Measurements from ENCODE around the gene FAM118A.
"Not testable (repeated sequence)": the region's sequence is repeated elsewhere in the genome, so short reads cannot be mapped to it uniquely, and the experiment has no call there.

The FAM118A gene

DNA sequence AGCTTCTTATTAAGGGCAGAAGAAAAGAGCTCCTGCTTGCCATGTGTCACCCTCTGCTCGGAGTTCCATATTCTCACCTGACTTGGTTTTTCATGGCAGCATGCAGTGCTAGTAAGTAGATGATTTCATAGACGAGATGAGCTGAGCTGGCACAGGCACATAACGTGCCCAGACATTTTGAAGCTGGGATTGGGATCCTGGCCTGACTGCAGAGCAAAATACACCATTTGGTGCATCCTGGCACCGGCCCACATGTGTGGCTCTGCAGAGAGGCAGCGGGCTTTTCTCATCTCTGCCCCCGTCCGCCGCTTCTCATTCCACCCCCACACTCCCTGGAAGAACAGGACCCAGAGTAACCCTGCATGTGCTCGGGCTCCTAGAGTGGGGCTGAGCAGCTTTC lies 24.8 kb downstream of the FAM118A start:
- no peak for DNase-seq

DNA sequence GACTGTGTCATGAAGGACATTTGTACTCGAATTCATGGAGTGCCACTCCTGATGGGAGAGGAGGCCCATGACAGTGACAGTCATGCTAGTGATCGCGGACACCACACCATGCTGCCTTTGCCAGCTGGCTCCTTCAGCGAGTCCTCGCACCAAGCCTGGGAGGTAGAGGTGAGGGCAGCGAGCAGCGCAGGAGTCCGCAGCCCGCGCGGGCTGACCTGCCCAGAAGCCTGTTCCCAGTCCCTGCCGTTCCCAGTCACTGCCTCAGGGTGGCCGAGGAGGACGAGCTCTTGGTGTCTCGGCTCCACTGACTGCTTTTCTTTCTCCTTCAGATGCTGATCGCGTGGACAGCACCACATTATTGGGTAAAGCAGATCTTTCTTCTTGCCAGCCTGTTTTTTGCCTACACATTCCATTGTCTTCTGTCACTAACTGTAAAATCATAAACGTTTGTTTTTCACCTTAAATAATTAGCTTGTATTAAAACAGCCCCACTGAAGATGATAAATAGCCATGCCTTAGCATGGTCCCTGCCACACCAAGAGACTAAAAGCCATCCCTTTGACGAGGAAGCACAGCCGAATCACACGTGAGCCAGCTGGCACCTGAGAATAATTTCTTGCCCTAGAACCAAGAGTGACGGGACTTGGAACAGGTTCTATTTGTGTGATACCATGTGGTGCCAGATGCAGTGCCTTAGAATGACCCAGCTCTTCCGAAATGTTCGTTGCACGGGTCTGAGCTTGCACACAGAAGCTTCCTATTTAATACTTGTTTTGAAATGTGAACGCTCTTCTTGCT lies 25.5 kb downstream of the FAM118A start:
- no peak for DNase-seq

DNA sequence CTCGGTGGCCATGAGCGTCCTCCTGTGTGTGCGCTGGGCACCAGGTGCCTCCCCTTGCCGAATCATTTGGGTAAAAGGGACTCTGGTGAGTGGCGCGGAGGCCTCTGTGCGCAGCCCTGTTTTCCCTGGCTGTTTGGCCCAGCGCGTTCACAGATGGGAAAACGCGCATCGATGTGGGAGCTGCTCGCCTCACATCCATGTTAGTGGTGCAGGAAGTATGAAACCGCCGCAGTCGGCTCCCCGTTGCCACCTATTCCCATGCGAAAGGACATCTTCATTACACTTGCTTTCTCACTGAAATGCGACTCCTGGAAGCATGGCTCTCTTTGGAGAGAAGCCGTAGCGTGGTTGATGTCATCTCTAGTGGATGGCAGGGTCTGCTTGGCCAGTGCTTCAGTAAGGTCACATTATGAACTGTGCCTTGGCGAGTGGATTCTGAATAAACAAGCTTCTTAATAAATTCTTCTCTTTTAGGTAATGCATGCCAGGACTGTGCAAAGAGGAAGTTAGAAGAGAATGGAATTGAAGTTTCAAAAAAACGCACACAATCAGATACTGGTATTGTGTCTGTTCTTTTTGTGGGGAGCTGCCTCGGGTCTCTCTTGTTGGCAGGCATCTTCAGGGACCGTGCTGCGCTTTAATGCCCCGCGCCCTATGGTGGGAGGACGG lies 26.3 kb downstream of the FAM118A start:
- no peak for DNase-seq

DNA sequence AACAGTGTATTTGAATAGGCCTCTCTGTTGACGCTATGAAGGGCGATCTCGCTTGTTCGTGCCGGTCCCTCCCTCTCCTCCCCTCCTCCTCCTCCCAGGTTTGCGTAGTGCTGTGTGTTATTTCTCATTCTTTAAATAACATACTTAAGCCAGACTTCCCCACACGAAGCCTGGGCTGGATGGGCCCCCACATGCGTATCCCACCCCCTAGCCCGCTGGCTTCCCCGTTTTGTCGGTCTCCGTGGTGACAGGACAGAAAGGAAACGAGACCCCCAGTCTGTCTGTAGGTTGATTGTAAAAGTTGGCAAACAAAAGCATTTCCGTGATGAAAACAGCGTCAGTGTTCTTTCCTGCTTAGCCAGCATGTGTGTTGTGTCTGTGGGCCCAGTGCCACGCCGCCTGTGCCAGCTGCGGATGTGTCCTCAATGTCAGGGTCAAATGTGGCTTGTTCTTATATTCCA lies 27.3 kb downstream of the FAM118A start:
- peak; percentile 86 for DNase-seq

DNA sequence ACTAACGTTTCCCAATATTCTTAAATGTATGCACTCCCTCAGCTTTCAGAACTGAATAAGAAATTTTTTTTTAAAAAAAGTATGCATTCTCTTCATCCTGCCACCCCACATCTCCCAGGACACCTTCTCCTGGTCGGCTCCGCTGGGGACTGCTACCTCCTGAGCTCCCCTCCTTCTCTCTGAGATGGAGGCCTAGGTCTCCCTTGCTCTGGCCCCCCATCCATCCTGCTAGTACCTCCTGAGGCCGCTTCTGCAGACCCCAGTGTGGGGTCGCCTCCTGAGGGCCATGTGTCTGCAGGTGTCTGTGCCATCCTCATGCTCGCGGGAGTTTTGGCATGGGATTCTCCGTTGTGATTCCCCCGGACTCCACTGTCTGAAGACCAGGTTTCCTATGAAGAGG lies 27.8 kb downstream of the FAM118A start:
- DNase-seq = no peak

DNA sequence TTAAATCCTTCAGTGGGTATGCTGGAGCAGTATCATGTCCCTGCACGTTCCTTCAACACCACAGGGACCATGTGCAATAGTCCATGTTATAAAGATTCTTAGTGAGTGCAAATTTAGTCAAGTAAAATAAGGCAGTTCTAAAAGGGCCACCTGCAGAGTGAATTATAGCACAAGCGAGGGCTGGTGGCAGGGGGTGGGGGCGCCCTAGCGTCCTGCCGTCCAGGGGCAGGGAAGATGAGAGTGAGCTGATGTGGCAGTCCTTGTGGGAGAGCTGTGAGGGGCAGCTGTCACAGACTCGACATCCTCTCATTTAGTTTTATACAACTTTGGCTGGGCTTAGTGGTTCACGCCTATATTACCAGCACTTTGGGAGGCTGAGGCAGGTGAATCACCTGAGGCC lies 29.1 kb downstream of the FAM118A start:
- DNase-seq = no peak

DNA sequence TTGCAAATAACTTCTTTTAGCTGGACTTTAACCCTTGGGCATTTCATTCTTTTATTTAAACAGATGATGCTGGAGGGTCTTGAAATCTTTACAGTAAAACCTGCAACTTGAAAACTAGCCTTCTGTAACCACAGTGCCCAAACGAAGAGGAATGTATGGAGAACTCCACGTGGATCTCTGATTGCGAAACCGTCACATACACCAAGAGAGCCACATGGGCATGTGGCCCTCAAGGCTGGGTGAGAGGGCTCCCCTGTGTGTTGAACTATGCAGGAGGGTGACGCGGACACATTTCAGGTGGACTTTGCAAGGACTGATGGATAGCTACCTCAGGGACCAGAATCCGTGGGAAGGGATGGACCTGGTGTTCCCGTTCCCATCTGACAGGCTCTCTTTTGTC lies 30.6 kb downstream of the FAM118A start:
- no peak for DNase-seq

DNA sequence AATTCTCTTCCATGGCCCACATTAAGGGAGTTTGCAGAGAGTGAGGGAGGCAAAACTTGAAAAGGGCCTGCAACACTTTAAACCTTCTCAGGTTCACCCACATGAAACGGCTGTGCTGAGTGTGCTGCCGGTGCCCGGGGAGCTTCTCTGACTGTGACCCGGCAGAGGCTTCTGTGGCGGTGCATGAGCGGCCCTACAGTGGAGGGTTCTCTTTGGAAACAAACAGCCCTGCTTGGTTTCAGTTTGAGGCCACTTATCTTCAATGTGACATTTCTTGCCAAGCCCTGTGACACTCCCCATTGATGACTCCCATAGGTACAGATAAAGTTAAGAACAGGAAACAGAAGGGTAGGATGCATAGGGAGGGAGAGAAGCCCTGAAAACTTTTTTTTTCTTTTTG lies 31.8 kb downstream of the FAM118A start:
- no peak for DNase-seq

DNA sequence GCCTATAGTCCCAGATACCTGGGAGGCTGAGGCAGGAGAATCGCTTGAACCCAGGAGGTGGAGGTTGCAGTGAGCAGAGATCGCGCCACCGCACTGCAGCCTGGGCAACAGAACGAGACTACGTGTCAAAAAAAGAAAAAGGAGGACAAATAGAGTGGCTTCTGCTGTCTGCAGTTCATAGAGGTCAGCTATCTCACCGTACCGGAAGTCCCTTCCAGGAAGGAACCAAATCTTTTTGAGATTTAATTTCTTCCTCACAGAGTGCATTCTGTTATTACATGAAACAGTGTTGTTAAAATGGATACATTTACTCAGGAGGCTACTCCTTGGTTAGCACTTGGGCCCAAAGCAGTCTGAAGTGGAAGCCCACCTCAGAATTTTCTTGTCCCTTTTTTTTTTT lies 33.4 kb downstream of the FAM118A start:
- DNase-seq = no peak

DNA sequence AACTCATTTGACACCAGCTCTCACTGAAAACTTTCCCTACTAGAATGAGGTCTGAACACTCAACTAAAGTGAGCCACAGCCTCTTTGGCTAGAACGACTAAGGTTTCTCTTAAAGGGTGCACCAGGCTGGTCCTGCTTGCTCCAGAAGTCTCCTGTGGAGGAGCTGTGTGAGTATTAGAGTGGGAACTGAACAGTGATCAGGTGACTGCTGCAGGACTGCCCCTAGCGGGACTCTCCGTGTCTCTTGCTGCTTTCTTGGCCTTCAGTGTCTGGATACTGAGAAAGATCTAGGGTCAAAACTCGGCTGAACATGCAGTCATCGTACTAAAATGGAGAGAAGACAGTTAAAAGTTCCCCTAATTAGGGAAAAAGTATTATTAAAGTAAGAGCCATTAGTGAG lies 34.6 kb downstream of the FAM118A start:
- no peak for DNase-seq

DNA sequence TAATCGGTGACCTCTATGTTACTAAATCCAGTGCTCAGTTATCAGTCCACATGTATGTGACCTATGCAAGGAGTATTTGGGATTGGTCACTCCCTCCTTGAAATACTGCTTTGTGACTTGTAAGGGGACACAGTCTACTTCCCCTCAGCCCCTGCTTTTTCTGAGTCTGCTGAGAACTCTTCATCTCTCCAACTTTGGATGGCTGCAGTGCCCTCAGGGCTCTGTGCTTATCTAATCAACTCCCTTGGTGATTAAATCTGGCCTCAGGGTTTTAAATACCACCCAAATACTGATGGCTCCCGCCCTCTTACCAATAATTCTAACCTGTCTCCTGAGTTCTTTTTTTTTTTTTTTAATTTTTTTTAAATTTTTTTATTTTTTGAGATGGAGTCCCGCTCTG lies 40.2 kb downstream of the FAM118A start:
- no peak for DNase-seq

DNA sequence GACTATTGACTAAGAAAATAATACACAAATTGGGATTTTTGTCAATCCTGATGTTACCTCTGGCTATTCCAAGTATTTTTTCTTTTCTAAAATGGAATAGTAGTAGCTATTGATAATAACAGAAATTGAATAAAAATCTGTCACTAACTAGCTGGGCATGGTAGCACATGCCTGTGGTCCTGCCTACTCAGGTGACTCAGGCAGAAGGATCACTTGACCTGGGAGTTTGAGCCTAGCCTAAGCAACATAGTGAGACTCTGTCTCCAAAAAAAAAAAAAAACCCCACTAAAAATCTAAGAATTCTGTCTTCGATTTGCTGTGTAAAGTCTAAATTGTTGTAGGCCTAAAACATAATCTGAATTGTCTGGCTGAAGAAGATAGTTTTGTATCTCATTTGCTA lies 42.2 kb downstream of the FAM118A start:
- no peak for DNase-seq

DNA sequence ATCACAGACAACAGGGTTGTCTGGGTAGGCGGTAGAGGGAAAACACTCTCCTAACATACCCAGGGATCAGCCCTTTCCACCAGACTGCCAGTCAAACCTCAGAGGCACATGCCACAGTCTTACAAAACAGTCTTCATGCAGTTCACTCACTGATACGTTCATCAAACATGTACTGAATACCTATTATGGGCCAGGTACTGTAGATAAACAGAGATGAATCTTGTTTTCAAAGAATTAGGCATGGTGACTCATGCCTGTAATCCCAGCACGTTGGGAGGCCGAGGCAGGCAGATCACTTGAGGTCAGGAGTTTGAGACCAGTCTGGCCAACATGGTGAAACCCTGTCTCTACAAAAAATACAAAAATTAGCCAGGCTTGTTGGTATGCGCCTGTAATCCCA lies 43.0 kb downstream of the FAM118A start:
- DNase-seq = not testable (repeated sequence)

DNA sequence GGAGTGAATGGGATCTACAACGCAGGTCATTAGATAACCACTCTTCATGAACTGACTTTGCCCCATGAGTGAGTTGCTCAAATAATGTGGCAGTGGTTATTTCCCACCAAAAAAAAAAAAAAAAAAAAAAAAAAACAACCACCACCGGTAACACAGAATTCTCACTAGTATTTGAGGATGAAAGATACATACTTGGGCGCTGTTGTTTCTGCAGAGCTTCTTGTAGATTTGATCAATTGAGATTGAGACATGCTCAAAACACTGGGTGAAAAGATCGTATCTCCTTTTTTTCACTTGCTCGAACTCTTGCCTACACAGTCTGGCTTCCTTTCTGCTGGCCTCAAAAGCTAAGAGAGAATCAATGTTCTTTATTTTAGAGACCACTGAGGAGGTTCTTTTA lies 44.1 kb downstream of the FAM118A start:
- DNase-seq = no peak

DNA sequence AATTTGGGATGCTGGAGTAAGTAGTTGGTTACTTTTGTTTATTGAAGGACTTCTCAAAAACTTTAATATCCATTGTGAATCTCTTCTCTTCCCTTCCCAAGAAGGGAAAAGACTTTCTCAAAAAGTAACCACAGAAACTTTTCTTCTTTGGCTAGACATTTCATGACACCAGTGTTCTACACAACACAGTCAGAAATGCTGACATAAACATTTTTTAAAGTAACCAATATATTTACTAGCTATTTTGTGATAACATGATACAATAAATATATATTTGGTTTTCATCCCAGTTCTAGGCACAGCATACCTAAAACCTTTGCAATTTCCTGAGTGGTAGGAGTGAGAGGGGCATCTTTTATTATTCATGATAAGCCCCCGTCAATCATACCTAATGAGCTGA lies 47.8 kb downstream of the FAM118A start:
- no peak for DNase-seq

DNA sequence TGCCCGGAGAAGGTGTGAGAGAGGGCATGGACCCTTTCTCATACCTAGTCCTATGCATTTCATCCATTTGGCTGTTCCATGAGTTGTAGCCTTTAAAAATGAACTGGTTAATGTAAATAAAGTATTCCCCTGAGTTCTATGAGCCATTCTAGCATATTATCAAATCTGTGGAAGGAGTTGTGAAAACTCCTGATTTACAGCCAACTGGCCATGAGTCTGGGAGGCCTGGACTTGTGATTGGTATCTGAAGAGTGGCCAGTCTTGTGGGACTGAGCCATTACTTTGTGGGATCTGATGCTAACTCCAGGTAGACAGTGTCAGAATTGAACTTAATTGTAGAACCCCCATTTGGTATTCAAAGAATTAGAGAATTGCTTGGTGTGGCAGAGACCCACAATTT lies 48.4 kb downstream of the FAM118A start:
- DNase-seq = no peak

DNA sequence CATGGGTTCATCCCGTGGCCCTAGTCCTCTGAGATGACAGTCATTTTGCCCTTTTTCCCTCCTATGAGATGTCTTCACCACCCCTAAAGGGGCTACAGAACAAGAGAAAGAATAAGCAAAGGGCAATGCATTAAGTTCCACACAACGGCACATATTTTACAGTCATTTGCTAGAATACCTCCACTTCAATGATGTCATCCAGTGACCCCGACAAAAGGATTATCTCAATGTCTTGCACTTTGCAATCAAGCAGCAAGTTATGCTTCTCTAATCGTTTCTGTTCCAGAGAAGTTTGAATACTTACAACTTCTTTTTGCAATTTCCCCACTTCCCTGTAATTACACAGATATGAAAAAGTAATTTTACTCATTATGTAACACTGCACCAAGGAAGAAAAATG lies 49.9 kb downstream of the FAM118A start:
- DNase-seq = no peak

DNA sequence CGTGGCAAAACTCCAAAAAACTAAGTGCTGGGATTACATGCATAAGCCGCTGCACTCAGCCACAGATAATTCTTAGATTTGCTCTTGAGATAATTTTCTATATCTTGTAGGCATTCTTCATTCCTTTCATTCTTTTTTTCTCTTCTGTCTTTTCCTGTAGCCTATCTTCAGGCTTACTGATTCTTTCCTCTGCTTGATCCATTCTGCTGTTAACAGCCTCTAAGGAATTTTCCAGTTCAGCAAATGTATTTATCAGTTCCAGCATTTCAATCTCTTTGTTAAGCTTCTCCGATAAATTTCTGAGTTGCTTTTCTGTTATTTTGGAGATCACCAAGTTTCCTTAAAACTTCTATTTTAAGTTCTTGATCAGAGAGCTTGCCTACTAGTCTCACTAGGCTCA lies 57.0 kb downstream of the FAM118A start:
- DNase-seq = no peak

DNA sequence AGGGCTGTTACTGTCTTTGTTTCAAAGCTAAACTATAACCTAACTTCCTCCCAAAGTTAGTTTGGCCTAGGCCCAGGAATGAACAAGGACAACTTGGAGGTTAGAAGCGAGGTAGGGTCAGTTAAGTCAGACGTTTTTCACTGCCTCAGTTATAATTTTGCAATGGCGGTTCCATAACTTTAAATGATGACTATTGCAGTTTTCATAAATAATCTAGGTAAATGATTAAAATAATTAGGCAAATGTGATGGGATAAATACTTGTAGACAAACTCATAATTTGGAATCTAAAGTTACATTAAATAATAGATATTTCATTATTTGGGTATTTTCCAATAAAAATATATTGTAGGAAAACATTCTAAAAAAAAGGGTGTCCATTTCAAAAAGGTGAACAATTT lies 63.9 kb downstream of the FAM118A start:
- DNase-seq = not testable (repeated sequence)

DNA sequence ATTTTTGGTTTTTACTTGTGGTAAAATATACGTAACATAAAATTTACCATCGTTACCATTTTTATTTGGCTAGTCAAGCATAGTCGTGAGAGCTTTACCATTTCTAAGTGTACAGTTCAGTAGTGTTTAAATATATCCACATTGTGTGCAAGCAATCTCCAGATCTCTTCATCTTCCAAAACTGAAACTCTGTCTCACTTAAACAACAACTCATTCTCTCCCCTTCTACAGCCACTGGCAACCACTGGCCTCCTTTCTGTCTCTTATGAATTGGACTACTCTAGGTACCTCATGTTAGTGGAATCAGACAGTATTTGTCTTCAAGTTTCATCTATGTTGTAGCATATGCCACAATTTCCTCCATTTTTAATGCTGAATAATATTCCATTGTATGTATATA lies 66.3 kb downstream of the FAM118A start:
- DNase-seq = no peak

DNA sequence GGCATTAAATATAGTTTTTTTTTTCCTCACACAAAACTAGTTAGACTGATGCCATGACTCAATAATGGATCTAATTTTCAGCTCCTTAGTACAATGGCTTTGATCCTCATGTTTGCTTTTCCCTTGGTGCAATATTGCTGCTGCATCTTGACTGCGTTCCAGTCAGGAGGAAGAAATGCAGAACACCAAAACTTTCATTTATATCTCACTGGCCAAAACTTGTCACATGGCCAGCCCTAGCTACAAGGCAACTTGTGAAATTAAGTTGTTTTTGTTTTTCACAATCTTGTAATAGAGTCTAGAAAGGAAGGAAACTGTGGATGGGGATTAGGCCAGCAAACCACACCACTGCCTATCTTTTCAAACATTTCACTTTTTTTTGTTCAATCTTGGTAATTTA lies 67.0 kb downstream of the FAM118A start:
- DNase-seq = no peak

DNA sequence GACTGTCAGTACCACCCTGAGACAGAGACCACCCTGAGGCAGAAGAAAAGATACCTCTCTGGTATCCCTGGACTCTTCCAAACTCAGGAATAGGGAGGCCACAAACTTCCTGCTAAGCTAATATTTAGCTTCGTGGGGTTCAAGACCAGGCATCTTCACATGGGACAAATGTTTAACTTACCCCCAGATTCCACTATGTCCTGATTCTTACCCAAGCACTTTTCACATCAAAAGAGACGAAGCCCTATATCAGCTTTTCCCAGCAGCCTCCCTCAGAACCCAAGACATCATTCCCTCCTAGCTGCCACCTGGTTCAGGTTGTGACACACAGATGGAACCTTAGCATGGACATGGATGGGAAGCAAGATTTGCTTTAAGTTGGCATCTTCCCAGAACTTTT lies 71.6 kb downstream of the FAM118A start:
- DNase-seq = no peak

DNA sequence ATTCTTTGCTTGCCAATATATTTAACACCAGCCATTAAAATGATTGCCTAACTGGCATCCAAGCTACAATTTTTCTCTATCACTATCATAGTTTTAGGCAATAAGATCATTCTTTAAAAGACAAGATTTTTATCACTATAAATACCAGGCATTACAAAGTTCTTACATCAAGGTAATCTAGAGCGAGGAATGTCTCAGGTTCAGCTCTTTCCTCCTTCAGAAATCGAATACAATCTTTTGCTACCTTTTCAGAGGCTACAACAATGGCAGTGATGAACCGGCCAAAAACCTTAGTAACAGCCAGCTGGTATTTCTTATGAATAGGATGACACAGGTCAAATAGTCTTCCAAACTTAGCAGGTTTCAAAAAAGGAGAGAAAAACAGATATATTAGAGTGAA lies 79.8 kb downstream of the FAM118A start:
- DNase-seq = no peak
